Measurements from ENCODE around the gene GATA6. TPM values are rescaled to one million over a fixed set of nuclear protein-coding genes. Genes with fewer than 3 reads are reported as not detected.

GATA6 gene
- polyA plus RNA-seq, 1 of the 3 experiments (the other 2 are of a cell fraction) = not detected

- no peak overlapping the region for H2AFZ ChIP-seq (ENCODE audit: low read depth)
- WGBS (ENCODE audit: low lambda C conversion rate) = 42% methylated on average over 11 of the region's 12 CpGs
- TF ChIP-seq NRF1 (IDR thresholded peaks at IDR 0.05; ENCODE audit: low read depth, low read length) = no peak
- TF ChIP-seq FOXM1 (IDR thresholded peaks at IDR 0.05; ENCODE audit: low read depth) = no peak
- no peak for TF ChIP-seq USF2 (IDR thresholded peaks at IDR 0.05; ENCODE audit: borderline replicate concordance, low read depth, low read length)
- no peak for TF ChIP-seq JUND (IDR thresholded peaks at IDR 0.05)
- no peaks in the 10 kb centered on the region for H3K36me3 ChIP-seq (replicated peaks in 1 of 2; ENCODE audit: control insufficient read depth in 1 of 2, insufficient read depth in 2 of 2, low read length in 1 of 2)
- H3K9ac ChIP-seq = no peak overlapping the region
- no peak overlapping the region for H3K4me2 ChIP-seq
- CTCF ChIA-PET = no interaction called here
- DNase-seq = no peak
- no peak overlapping the region for H3K27ac ChIP-seq (ENCODE audit: low read depth in 2 of 2, low read length in 1 of 2)
- no peaks in the 10 kb centered on the region for H3F3A ChIP-seq (replicated peaks; ENCODE audit: insufficient read depth)
- no peaks in the 10 kb centered on the region for H3K9me3 ChIP-seq
- H3K79me2 ChIP-seq (ENCODE audit: insufficient read depth) = no peaks in the 10 kb centered on the region
- no peak overlapping the region for H3K4me3 ChIP-seq (ENCODE audit: low read depth in 2 of 2, low read length in 1 of 2)
- H3K9me2 ChIP-seq = no peaks in the 10 kb centered on the region
- no peaks in the 10 kb centered on the region for H3K4me1 ChIP-seq (ENCODE audit: control insufficient read depth in 1 of 2, insufficient read depth in 2 of 2, low read depth in 1 of 2, low read length in 1 of 2)
- peaks cover 8% of the 10 kb centered on the region; the same call in 1 of the 2 replicates for H3K27me3 ChIP-seq (ENCODE audit: insufficient read depth)
- POLR2A ChIA-PET = no interaction called here
- H4K20me1 ChIP-seq (ENCODE audit: insufficient read depth) = no peaks in the 10 kb centered on the region
Observed at GRCh38 chr18:22230471-22230945, 61.1 kb downstream of the GATA6 start.

GRCh38 chr18:22233266-22233665, 63.9 kb downstream of the GATA6 start:
- Histone ChIP-seq H4K20me1 (ENCODE audit: insufficient read depth) (no peaks in the 10 kb centered on the region), H3K9me3 (no peaks in the 10 kb centered on the region), H3F3A (replicated peaks; ENCODE audit: insufficient read depth) (no peaks in the 10 kb centered on the region), H3K27ac (ENCODE audit: low read depth in 2 of 2, low read length in 1 of 2) (no peak overlapping the region), H3K79me2 (ENCODE audit: insufficient read depth) (no peaks in the 10 kb centered on the region), H2AFZ (ENCODE audit: low read depth) (no peak overlapping the region), H3K27me3 (ENCODE audit: insufficient read depth) (peaks cover 9% of the 10 kb centered on the region; the same call in 1 of the 2 replicates), H3K4me3 (ENCODE audit: low read depth in 2 of 2, low read length in 1 of 2) (no peak overlapping the region), H3K4me1 (ENCODE audit: control insufficient read depth in 1 of 2, insufficient read depth in 2 of 2, low read depth in 1 of 2, low read length in 1 of 2) (no peaks in the 10 kb centered on the region), H3K36me3 (replicated peaks in 1 of 2; ENCODE audit: control insufficient read depth in 1 of 2, insufficient read depth in 2 of 2, low read length in 1 of 2) (no peaks in the 10 kb centered on the region), H3K9ac (no peak overlapping the region), H3K4me2 (no peak overlapping the region), H3K9me2 (no peaks in the 10 kb centered on the region)
- ChIA-PET POLR2A (no interaction called here), CTCF (no interaction called here)
- TF ChIP-seq PBX3 (IDR thresholded peaks at IDR 0.05) = no peak
- TF ChIP-seq YY1 (IDR thresholded peaks at IDR 0.05; ENCODE audit: low read depth) = no peak
- TF ChIP-seq REST (IDR thresholded peaks at IDR 0.05; ENCODE audit: low read depth, low read length) = no peak
- 11% methylated on average over 2 of the region's 8 CpGs for WGBS (ENCODE audit: low lambda C conversion rate)
- DNase-seq = no peak

All from SK-N-SH (cell line).